ENCODE results near the gene CCND2.
"Not testable (repeated sequence)": the region's sequence is repeated elsewhere in the genome, so short reads cannot be mapped to it uniquely, and the experiment has no call there.

Gene CCND2

GRCh38 chr12:4273652-4274395, at the start of gene CCND2:
Gene CCND2, plus strand, starts transcription at chr12:4273762. Its CDS starts 279 bp downstream, at chr12:4274041.
- DNase-seq, result peak; percentile 34 to 50

GRCh38 chr12:4224206-4224889, 49.2 kb upstream of the CCND2 start:
- no peak for DNase-seq

DNA sequence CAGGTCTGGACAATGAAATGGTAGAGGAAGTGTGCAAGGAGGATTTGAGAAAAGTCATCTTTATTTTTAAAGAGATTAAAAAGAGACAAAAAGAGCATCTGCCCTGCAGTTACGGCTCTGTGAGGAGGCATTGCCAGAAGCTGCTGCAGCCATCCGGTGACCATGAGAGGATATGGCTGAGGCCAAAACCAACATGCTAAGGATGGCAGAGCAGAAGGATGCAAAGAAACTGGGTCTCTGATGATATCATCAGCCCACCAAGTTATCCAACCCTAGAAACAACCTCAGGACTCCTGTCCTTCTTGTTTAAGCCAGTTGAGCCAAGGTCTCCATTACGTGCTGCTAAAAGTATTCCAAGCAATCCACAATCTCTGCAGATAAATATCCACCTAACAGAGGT, 48.0 kb upstream of the CCND2 start:
- DNase-seq, result no peak

DNA sequence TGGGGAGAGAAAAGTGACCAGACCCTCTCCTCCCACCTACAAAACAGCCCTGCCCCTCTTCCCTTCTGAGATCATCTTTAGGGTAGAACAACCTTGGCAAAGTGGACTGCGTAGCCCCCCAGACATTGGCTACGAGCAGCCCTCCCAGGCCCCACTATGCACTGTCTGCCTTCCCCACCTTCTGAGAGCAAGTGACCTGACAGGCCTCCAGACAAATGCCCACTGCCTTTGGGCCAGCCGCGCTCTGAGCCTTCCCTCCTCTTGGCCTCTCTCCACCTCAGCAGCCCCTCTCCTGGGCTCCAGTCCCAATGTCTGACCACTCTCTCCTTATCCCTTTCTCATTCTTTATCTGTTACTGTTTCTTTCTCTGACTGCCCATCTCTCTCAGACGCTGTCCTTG, 46.5 kb upstream of the CCND2 start:
- DNase-seq, result no peak

DNA sequence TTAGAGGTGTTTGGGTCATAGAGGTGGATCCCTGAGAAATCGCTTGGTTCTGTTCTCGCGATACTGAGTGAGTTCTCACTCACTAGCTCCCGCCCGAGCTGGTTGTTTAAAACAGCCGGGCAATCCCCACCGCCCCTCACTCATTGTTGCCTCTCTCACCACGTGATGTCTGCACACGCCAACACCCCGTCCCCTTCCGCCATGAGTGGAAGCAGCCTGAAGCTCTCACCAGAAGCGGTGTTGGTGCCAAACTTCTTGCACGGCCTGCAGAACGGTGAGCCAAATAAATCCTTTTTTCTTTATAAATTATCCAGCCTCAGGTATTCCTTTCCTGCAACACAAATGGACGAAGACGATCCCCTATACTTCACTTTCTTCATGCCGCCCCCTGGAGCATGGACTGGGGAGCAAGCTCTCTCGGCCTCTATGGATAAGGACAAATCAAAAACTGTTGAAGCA, 45.4 kb upstream of the CCND2 start:
- DNase-seq, result no peak

DNA sequence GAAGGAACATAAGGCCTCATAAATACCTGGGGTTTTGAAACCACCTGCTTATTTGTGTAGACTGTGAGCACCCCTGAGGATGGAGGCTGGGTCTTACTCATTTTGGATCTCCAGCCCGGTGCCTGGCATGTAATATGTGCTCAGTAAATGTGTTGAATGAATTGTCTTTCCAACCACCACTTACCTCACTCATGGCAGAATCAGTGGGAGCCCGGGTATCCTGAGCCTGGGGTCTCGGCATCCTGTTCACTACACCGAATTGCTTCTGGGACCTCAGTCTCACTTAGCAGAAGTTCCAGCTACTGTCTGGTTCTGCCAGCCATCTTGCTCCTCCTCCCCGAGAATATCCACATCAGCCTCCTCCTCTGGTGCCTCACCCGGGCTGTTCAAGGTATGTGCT, 43.0 kb upstream of the CCND2 start:
- DNase-seq, result no peak

DNA sequence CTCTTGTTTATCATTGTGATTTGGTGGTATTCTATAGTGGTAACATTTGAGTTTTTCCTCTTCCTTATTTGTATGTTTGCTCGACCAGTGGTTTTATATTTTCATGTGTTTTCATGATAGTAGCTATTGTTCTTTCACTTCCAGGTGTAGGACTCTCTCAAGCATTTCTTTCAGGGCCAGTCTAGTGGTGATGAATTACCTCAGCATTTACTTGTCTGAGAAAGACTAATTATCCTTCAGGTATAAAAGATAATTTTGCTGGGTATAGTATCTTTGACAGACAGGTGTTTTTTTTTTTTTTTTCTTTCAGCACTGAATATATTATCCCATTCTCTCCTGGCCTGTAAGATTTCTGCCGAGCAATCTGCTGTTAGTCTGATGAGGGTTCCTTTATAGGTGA, 35.0 kb upstream of the CCND2 start:
- no peak for DNase-seq

DNA sequence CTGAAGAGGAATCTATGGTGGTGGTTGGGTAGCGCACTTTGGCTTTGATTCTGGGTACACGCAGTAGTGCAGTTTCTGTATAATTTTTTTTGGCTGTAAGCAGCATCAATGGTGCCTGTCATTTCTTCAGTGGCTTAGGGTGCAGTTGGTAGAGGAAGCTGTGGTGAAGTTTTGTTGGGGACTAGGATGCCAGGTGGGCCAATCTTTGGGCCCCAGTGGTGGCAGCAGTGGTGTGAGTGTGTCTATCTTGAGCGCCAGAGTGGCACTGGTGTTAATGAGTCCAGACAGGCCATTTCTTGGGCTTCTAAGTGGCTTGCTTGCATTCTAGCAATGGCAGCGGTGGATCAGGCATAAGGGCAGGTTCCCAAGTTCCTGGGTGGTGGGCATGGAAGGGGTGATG, 33.8 kb upstream of the CCND2 start:
- no peak for DNase-seq

- no peak for DNase-seq
These were observed 33.3 kb upstream of the CCND2 start for GRCh38 chr12:4240161-4240783.

DNA sequence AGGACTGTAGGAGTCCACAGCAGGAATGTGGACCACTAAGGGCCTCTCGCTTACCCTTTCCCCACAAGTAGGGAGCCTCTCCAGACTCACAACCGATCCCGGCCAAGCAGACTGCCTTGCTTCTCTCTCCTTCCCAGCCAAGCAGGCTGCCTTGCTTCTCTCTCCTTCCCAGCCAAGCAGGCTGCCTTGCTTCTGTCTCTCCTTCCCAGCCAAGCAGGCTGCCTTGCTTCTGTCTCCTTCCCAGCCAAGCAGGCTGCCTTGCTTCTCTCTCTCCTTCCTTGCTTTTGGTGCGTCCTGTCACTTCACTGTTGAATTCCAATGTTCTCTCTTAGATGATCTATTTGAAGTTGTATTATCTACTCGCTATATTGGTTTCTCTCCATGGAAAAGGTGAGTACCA, 32.6 kb upstream of the CCND2 start:
- DNase-seq, result no peak

GRCh38 chr12:4241592-4241991, 32.0 kb upstream of the CCND2 start:
- no peak for DNase-seq

GRCh38 chr12:4242595-4242994, 31.0 kb upstream of the CCND2 start:
- DNase-seq, result no peak

GRCh38 chr12:4243091-4243490, 30.5 kb upstream of the CCND2 start:
- DNase-seq, result no peak

DNA sequence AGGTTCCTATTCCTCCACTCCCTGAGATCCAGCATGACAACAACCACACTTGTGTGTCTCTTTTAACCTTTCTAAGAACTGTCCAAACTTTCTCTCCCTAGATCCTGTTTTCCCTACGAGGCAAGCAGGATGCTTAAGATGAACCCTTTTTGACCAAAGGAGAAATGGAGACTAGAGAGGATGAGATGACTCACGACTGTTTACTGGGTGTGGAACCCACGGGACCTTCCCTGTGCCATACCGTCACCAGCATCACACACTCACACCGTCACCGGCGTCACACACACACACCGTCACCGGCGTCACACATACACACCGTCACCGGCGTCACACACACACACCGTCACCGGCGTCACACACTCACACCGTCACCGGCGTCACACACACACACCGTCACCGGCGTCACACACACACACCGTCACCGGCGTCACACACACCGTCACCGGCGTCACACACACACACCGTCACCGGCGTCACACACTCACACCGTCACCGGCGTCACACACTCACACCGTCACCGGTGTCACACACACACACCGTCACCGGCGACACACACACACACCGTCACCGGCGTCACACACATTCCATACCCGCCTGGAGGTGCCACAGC, 30.0 kb upstream of the CCND2 start:
- not testable (repeated sequence) for DNase-seq

DNA sequence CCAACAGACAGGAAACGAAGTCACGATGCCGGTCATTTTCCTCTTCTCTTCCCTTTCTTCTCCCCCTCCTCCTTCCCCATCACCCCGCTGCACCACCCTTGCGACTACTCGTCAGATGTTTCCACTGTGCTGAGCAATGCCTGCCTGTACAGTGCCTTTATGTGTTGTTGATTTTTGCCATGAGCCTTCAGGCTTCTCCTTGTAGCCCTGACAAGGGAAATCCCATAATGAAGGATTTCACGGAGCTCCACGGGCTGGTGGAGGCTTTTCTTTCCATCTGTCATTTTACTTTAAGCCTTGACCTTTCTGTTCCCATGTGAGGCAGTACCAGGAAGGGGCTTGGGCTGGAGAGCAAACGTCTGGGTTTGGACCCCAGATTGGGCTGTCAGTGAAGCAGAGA, 28.7 kb upstream of the CCND2 start:
- no peak for DNase-seq

- no peak for DNase-seq
These were observed 28.1 kb upstream of the CCND2 start for GRCh38 chr12:4245446-4245845.

DNA sequence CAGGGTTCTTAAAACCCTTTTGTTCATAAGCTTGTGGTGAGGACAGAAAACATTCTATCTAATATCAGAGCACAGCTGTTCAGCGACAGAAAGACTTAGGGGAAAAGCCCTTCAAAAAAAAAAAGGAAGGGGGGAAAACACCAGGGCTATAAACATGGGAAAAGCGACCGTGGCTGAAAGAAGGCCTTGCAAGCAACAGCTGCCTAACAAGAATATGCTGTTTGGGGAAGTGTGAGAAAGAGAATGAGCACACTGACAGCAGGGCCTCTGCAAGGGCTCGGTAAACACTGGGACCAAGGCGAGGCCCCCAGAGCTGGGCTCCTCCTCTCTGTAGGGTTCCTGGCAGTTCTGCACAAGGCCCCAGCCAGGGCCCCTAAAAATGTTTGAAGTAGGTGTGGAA, 27.4 kb upstream of the CCND2 start:
- DNase-seq, result no peak

- DNase-seq, result no peak
These were observed 22.9 kb upstream of the CCND2 start for GRCh38 chr12:4250691-4251090.

- no peak for DNase-seq
These were observed 22.2 kb upstream of the CCND2 start for GRCh38 chr12:4251216-4251891.

- no peak for DNase-seq
These were observed 21.6 kb upstream of the CCND2 start for GRCh38 chr12:4251967-4252366.

GRCh38 chr12:4252601-4253000, 21.0 kb upstream of the CCND2 start:
- no peak for DNase-seq

DNA sequence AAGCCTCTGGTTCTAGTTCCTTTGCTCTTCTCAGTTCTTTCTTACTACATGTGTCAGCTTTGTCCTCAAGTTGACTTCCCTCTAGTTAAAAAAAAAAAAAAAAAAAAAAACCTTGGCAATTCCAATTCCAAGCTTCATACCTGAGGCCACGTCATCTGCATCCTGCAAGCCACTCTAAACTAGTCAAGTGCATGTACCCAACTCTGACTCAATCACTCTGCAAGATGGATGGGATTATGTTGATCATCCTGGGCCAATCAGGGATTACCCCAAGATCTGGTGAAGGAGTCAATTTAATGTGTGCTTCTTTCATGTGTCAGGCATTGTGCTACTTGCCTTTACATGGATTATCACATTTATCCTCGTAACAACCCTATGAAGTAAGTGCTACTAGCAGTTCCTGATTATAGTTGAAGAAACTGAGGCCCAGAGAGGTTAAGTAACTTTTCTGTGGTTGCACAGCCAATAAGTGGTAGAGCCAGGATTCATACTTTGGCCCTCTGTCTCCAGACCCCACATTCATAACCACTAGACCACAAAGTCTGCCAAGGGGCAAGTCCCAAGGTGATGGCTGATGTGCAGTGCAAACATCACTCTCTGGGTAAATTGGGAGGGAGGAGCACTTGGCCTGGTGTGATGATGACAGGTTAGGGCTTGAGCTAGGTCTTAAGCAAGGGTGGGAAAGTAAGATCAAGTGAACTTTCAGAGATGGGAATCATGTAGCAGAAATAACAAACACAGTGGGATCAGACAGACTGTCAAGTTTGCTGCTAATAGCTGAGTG, 17.3 kb upstream of the CCND2 start:
- DNase-seq, result no peak
